Activated CD8-positive, alpha-beta memory T cell treated with anti-CD3 and anti-CD28 coated beads, Interleukin-2, amount 10 ng/mL, durations not matched to agents 7 days and 5 days (primary cell): ENCODE results near the gene KCNQ2. TPM values are rescaled to one million over a fixed set of nuclear protein-coding genes. Genes with fewer than 3 reads are reported as not detected.
"Not testable (repeated sequence)": the region's sequence is repeated elsewhere in the genome, so short reads cannot be mapped to it uniquely, and the experiment has no call there.

Experiments used
- ATAC-seq: fragments of 150-1000 bp; cut with Tn5 transposase; one replicate; pipeline ENCODE4 v1.10.0; 2021; ENCODE audit warnings: moderate library complexity
- CTCF ChIA-PET: fragments of 350-600 bp; sonication (Branson Sonifier 250); formaldehyde crosslinking; loops from one replicate; lab custom pipeline; 2021; ENCODE audit warnings: antibody characterized with exemption; lab: Charles Lee
- DNase-seq: peaks from one replicate; pipeline ENCODE4 v3.0.0-alpha.2; 2020
- H3K27ac Mint-ChIP-seq: one replicate; pipeline ENCODE4 v1.8.0; 2021; ENCODE audit warnings: mild to moderate bottlenecking, mixed read lengths
- H3K27me3 Mint-ChIP-seq: one replicate; pipeline ENCODE4 v1.8.0; 2021; ENCODE audit warnings: mixed read lengths
- H3K36me3 Mint-ChIP-seq: one replicate; pipeline ENCODE4 v1.8.0; 2021; ENCODE audit warnings: mild to moderate bottlenecking, mixed read lengths
- H3K4me1 Mint-ChIP-seq: one replicate; pipeline ENCODE4 v1.8.0; 2021; ENCODE audit warnings: mixed read lengths
- H3K4me3 Mint-ChIP-seq: one replicate; pipeline ENCODE4 v1.8.0; 2021; ENCODE audit warnings: mild to moderate bottlenecking, moderate library complexity, mixed read lengths
- H3K9me3 Mint-ChIP-seq: one replicate; pipeline ENCODE4 v1.8.0; 2022; ENCODE audit warnings: low read depth, mixed read lengths
- total RNA-seq, 2 experiments: library from RNA; stranded (reverse); gene quantifications; one replicate each; pipeline ENCODE4 v1.2.3, GENCODE V29; 2021

The KCNQ2 gene
- total RNA-seq, 2 experiments from 2014 or later = 0.05 TPM; not detected in 1

GRCh38 chr20:63491078-63491477 lies 18.6 kb upstream of the KCNQ2 start:
- no peak for ATAC-seq
- CTCF ChIA-PET = no interaction called here
- no peak for DNase-seq
- H3K27me3 Mint-ChIP-seq = peaks cover 3% of the 10 kb centered on the region
- H3K9me3 Mint-ChIP-seq = peaks cover 3% of the 10 kb centered on the region
- no peak overlapping the region for H3K4me3 Mint-ChIP-seq
- no peaks in the 10 kb centered on the region for H3K4me1 Mint-ChIP-seq
- no peaks in the 10 kb centered on the region for H3K36me3 Mint-ChIP-seq
- H3K27ac Mint-ChIP-seq = no peak overlapping the region

- Mint-ChIP-seq H3K9me3 (peaks cover 3% of the 10 kb centered on the region), H3K4me1 (no peaks in the 10 kb centered on the region), H3K4me3 (no peak overlapping the region), H3K27me3 (peaks cover 3% of the 10 kb centered on the region), H3K36me3 (no peaks in the 10 kb centered on the region), H3K27ac (no peak overlapping the region)
- CTCF ChIA-PET = no interaction called here
- ATAC-seq (no peak), DNase-seq (no peak)
These were observed 18.0 kb upstream of the KCNQ2 start for GRCh38 chr20:63490416-63490815.

GRCh38 chr20:63488315-63489251 lies 16.1 kb upstream of the KCNQ2 start:
- peaks cover 6% of the 10 kb centered on the region for H3K27me3 Mint-ChIP-seq
- ATAC-seq = no peak
- no peak overlapping the region for H3K27ac Mint-ChIP-seq
- H3K4me3 Mint-ChIP-seq = no peak overlapping the region
- H3K4me1 Mint-ChIP-seq = no peaks in the 10 kb centered on the region
- DNase-seq = no peak
- H3K36me3 Mint-ChIP-seq = no peaks in the 10 kb centered on the region
- CTCF ChIA-PET = no interaction called here
- H3K9me3 Mint-ChIP-seq = peaks cover 3% of the 10 kb centered on the region

- no peak for DNase-seq
- H3K36me3 Mint-ChIP-seq = no peaks in the 10 kb centered on the region
- no peaks in the 10 kb centered on the region for H3K4me1 Mint-ChIP-seq
- H3K27ac Mint-ChIP-seq = no peak overlapping the region
- peaks cover 8% of the 10 kb centered on the region for H3K27me3 Mint-ChIP-seq
- peaks cover 3% of the 10 kb centered on the region for H3K9me3 Mint-ChIP-seq
- CTCF ChIA-PET = no interaction called here
- no peak for ATAC-seq
- no peak overlapping the region for H3K4me3 Mint-ChIP-seq
These were observed 15.4 kb upstream of the KCNQ2 start for GRCh38 chr20:63487781-63488241.

GRCh38 chr20:63487116-63487764 lies 14.8 kb upstream of the KCNQ2 start:
- DNase-seq = no peak
- Mint-ChIP-seq H3K9me3 (peaks cover 2% of the 10 kb centered on the region), H3K36me3 (no peaks in the 10 kb centered on the region), H3K27ac (no peak overlapping the region), H3K27me3 (peaks cover 8% of the 10 kb centered on the region), H3K4me3 (no peak overlapping the region), H3K4me1 (no peaks in the 10 kb centered on the region)
- CTCF ChIA-PET = no interaction called here
- ATAC-seq = no peak

- no peaks in the 10 kb centered on the region for H3K36me3 Mint-ChIP-seq
- CTCF ChIA-PET = no interaction called here
These were observed 13.9 kb upstream of the KCNQ2 start for GRCh38 chr20:63486300-63486855.

GRCh38 chr20:63484651-63485403 lies 12.4 kb upstream of the KCNQ2 start:
- no peaks in the 10 kb centered on the region for H3K4me1 Mint-ChIP-seq
- ATAC-seq = no peak
- H3K9me3 Mint-ChIP-seq = no peaks in the 10 kb centered on the region
- CTCF ChIA-PET = no interaction called here
- no peak overlapping the region for H3K27ac Mint-ChIP-seq
- no peak overlapping the region for H3K4me3 Mint-ChIP-seq
- H3K36me3 Mint-ChIP-seq = no peaks in the 10 kb centered on the region
- no peak for DNase-seq
- peaks cover 12% of the 10 kb centered on the region for H3K27me3 Mint-ChIP-seq

More at GRCh38 chr20:63486300-63486855, 13.9 kb upstream of the KCNQ2 start:
- peaks cover 11% of the 10 kb centered on the region for H3K27me3 Mint-ChIP-seq
- no peaks in the 10 kb centered on the region for H3K9me3 Mint-ChIP-seq
- no peak overlapping the region for H3K4me3 Mint-ChIP-seq
- ATAC-seq (no peak), DNase-seq (no peak)
- H3K4me1 Mint-ChIP-seq = no peaks in the 10 kb centered on the region
- H3K27ac Mint-ChIP-seq = no peak overlapping the region

- Mint-ChIP-seq H3K9me3 (no peaks in the 10 kb centered on the region), H3K27me3 (peaks cover 12% of the 10 kb centered on the region), H3K4me3 (no peak overlapping the region), H3K4me1 (no peaks in the 10 kb centered on the region), H3K27ac (no peak overlapping the region), H3K36me3 (no peaks in the 10 kb centered on the region)
- DNase-seq (no peak), ATAC-seq (no peak)
- CTCF ChIA-PET = interaction anchor here (0.6 kb wide), 1 partner anchor 12 kb away, joined by 5 read pairs; no protein-coding TSS in a partner anchor
These were observed 11.8 kb upstream of the KCNQ2 start for GRCh38 chr20:63484236-63484635.

GRCh38 chr20:63483834-63484233 lies 11.4 kb upstream of the KCNQ2 start:
- H3K4me3 Mint-ChIP-seq = no peak overlapping the region
- ATAC-seq (no peak), DNase-seq (no peak)
- H3K36me3 Mint-ChIP-seq = no peaks in the 10 kb centered on the region
- H3K27me3 Mint-ChIP-seq = peaks cover 12% of the 10 kb centered on the region
- CTCF ChIA-PET = interaction anchor here (0.6 kb wide), 1 partner anchor 12 kb away, joined by 5 read pairs; no protein-coding TSS in a partner anchor
- H3K4me1 Mint-ChIP-seq = no peaks in the 10 kb centered on the region
- H3K27ac Mint-ChIP-seq = no peak overlapping the region
- H3K9me3 Mint-ChIP-seq = no peaks in the 10 kb centered on the region

GRCh38 chr20:63482021-63482587 lies 9.6 kb upstream of the KCNQ2 start:
- H3K27me3 Mint-ChIP-seq = peaks cover 15% of the 10 kb centered on the region
- no peak overlapping the region for H3K4me3 Mint-ChIP-seq
- no peaks in the 10 kb centered on the region for H3K9me3 Mint-ChIP-seq
- H3K4me1 Mint-ChIP-seq = no peaks in the 10 kb centered on the region
- DNase-seq (no peak), ATAC-seq (no peak)
- H3K27ac Mint-ChIP-seq = no peak overlapping the region
- CTCF ChIA-PET = no interaction called here
- H3K36me3 Mint-ChIP-seq = no peaks in the 10 kb centered on the region

GRCh38 chr20:63481503-63481902 lies 9.0 kb upstream of the KCNQ2 start:
- CTCF ChIA-PET = no interaction called here

GRCh38 chr20:63479695-63480419 lies 7.4 kb upstream of the KCNQ2 start:
- DNase-seq, H3K4me1 Mint-ChIP-seq, H3K36me3 Mint-ChIP-seq, CTCF ChIA-PET, ATAC-seq, H3K9me3 Mint-ChIP-seq, H3K4me3 Mint-ChIP-seq, H3K27ac Mint-ChIP-seq: not testable (repeated sequence)
- H3K27me3 Mint-ChIP-seq = peaks cover 29% of the 10 kb centered on the region

More at GRCh38 chr20:63481503-63481902, 9.0 kb upstream of the KCNQ2 start:
- H3K4me1 Mint-ChIP-seq = no peaks in the 10 kb centered on the region
- H3K4me3 Mint-ChIP-seq = no peak overlapping the region
- H3K9me3 Mint-ChIP-seq = no peaks in the 10 kb centered on the region
- no peaks in the 10 kb centered on the region for H3K36me3 Mint-ChIP-seq
- ATAC-seq = no peak
- H3K27ac Mint-ChIP-seq = no peak overlapping the region
- DNase-seq = no peak
- H3K27me3 Mint-ChIP-seq = peaks cover 21% of the 10 kb centered on the region
